Activated CD4-positive, alpha-beta T cell treated with anti-CD3 and anti-CD28 coated beads for 1 hour (primary cell): ENCODE results near the gene RPIA.
A peak's percentile ranks its signal among the peaks of the same experiment; 100 is the strongest.
"Not testable (repeated sequence)": the region's sequence is repeated elsewhere in the genome, so short reads cannot be mapped to it uniquely, and the experiment has no call there.

Experiments used
- DNase-seq: peaks from one replicate; pipeline ENCODE4 v3.0.0-alpha.2; 2020

RPIA gene

GRCh38 chr2:88691339-88692183 lies at the start of gene RPIA:
RPIA (plus strand) TSS chr2:88691673; CDS start chr2:88691699, 26 bp downstream.
- peak; percentile 98 for DNase-seq

DNA sequence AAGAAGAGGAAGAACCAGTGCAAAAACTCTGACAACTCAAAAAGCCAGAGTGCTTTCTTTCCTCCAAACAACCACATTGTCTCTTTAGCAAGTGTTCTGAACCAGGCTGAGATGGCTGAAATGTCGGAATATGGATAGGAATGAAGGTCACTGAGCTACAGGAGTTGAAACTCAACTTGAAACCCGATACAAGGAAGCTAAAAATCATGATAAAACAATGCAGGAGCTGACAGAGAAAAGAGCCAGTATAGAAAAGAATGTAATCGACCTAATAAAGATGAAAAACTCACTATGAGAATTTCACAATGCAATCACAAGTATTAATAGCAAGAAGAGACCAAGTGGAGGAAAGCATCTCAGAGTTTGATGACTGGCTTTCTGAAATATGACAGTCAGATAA lies 49.2 kb upstream of the RPIA start:
- no peak for DNase-seq

DNA sequence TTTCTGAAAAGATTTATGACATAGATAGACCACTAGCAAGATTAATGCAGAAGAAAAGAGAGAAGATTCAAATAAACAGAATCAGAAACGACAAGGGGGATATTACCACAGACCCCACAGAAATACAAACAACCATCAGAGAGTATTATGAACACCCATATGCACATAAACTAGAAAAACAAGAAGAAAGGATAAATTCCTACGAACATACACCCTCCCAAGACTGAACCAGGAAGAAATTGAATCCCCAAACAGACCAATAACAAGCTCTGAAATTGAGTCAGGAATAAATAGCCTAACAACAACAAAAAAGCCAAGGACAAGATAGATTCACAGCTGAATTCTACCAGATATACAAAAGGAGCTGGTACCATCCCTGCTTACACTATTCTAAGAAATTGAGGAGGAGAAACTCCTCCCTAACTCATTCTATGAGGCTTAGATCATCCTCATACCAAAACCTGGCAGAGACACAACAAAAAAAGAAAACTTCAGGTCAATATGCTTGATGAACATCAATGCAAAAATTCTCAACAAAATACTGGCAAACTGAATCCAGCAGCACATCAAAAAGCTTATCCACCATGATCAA lies 46.1 kb upstream of the RPIA start:
- not testable (repeated sequence) for DNase-seq

GRCh38 chr2:88651646-88652045 lies 39.8 kb upstream of the RPIA start:
- DNase-seq, result no peak

DNA sequence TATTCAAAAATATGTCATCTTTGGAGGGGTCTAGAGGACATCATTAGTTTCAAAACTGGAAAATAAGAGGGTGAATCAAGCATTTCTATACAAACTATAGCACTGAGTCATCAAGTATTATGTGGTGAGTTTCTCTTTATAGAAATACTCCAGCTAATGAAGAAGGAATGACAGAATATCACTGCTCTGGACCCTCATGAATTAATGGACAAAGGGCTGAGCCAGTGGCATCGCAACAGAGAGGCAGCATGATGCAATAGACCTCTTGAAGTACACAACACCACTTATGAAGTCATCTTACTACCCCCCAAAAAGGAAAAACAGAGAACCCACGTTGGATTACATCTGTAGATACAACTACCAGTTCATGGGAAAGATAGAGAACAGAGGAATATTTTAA lies 36.8 kb upstream of the RPIA start:
- no peak for DNase-seq

DNA sequence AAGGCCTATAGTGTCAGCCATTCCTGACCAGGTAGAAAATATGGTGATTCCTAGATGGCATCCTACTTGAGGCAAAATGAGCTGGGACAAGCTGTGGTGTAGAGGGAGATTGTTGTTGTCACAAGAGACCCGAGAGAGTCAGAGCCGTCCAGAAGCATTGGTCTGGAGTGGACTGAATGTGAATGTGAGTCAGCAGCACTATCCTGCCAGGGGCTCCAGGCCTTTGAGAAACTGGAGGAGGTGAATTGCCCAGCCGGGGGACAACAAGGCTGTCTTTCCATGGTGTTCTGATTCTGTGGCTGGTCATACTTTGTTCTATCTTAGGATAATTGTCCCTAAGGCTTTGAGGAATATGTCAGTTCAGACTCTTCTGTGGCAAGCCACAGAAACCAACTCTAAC lies 34.8 kb upstream of the RPIA start:
- DNase-seq, result no peak

DNA sequence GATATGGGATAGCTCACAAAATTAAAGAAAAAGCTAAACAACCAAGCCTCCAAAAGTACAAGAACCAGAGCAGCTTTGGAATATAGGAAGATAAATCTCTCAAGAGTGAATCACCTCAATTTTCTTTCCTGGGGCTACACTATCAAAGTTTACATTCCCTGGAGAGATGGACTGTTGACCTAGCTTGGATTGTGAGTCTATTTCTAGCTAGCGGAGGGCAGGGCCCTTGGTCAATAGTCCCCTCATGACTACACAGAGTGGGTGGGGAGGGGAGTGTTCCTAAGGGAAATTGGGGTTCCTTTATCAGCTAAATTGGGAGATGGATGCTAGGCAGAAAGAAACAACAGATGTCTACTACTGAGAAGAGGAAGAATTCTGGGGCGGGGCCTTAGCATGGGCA lies 34.3 kb upstream of the RPIA start:
- no peak for DNase-seq

DNA sequence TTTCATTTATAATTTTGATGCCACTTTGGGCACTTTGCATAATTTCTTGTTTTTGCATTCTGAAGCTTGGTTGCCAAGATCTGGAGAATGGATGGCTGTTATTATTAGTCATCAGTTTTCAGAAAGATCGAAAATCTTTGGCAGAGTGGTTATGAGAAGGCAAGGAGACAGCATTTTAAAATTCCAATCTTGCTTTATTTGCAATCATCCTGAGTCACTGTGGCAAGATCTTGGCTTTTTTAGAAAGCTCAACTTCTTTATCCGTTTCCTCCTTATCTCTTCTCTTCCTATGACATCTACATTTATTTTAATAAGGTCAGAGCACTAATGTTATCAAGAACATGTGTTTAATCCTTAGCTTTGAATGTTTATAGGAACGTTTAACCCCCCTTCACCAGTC lies 33.1 kb upstream of the RPIA start:
- DNase-seq, result no peak

DNA sequence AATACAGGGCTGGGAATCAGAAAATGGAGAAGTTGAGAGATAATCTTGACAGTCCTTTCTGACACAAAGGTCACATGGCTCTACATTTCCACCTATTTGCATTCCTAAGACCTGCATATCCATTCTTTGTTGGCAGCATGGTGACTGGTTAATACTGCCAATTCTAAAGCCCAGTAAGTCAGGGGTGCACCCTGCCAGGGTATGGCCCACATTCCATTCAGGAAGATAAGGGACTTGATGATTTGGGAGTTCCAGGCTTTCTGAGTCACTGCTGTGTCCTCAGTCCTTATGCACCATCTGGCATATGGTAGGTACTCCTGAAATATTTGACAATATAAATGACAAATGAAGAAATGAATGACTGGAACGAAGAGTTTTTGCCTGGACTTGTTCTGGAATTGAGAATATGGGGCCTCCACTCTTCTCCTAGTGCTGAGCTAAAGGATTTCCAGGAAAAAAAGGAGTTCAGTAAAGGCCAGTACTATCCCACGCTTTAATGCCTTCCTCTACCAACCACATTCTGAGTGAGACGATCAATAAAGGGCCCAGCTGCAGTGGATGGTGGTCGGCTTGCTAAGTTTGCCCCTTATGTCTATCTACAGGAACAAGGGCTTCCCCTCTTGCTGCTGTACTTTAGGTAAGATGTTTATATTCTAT lies 32.5 kb upstream of the RPIA start:
- DNase-seq, result no peak

DNA sequence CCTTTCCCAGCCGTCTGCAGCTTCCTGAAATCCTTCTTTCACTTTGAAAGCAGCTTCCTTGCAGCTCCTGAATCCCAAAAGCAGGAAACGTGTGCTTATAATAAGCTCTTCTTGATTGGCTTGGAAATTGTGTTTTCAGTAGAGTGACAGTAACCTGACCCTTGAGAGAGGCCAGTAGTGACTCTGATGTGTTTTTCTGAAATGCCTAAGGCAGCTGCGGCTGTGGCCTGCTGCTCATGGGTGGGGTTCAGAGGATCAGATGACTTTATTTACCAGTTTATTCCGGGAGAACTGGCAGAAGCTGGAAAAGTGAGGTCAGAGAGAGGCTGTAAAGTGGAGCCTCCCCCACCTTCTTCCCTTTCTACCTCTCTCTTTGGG lies 31.9 kb upstream of the RPIA start:
- DNase-seq, result no peak

DNA sequence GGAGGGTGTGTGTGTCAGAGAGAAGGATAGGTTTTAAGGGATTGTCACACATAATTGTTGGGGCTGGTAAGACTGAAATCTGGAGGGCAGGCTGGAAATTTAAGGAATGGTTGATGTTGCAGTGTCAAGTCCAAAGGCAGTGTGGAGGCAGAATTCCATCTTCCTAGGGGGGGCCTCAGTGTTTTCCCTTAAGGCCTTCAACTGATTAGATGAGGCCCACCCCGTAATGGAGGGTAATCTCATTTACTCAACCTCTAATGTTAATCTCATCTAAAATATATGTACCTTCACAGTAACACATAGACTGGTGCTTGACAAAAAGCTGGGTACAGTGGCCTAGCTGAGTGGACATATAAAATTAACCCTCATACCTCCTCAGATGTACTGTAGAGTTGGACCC lies 30.9 kb upstream of the RPIA start:
- DNase-seq, result no peak

- no peak for DNase-seq
These were observed 24.9 kb upstream of the RPIA start for GRCh38 chr2:88666576-88666975.

- DNase-seq, result no peak
These were observed 24.3 kb upstream of the RPIA start for GRCh38 chr2:88667219-88667618.

GRCh38 chr2:88668862-88669261 lies 22.6 kb upstream of the RPIA start:
- no peak for DNase-seq

DNA sequence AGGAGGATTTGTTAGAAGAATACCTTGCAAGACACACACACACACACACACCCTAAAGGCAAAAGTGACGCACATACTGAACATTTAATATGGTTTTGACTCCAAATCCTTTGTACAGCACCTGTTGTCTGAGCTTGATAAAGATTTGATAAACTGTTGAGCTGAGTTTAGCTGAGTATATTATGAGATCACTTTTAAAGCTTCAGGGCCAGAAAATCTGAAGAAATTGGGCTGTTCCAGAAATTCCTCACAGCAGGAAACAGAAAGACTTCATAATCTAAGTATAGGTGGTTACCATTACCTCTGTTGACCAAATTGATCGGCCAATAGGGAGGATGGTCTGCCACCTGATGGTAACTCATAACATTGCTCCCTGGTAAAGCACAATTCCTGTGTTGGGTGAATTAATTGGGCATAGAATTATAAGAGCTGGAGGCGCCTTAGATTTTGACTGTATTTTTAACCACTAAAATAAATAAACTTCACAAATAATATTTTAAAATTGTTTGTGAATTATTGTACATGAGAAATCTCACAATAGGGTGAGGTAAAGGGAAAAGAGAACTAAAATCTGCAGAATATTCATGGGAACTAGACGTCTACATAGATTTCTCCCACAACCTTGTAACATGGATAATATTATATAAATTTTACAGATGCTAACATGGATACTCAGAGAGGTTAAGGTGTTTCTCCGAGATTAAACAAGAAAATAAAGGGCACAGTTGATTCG lies 21.8 kb upstream of the RPIA start:
- DNase-seq, result no peak

- DNase-seq, result no peak
These were observed 19.6 kb upstream of the RPIA start for GRCh38 chr2:88671786-88672427.

GRCh38 chr2:88673363-88673762 lies 18.1 kb upstream of the RPIA start:
- no peak for DNase-seq

DNA sequence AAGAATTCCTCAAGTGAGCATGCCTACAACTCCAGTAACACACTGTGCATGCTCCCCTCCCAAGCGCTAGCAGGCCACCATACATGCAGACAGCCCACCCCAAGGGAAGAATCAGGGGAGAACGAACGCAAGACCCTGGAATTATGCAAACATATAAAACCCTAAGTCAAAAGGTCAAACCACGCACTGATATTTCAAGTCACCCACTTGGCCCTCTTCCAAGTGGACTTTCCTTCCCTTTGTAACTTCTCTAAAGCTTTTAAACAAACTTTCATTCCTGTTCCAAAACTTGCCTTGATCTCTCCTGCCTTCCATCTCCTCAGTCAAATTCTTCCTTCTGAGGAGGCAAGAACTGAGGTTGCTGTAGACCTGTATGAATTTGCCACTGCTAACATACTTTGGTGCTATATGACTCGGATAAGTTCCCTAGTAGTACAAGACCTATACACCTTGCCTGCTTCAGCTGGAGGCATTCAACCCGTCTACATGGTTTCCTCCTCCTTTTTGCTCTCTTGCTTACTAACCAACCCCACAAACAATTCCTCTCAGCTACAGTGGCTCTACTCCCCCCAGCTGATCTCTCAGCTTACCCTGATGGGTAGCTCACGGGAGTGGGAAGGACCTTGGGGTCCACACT lies 11.1 kb upstream of the RPIA start:
- no peak for DNase-seq

DNA sequence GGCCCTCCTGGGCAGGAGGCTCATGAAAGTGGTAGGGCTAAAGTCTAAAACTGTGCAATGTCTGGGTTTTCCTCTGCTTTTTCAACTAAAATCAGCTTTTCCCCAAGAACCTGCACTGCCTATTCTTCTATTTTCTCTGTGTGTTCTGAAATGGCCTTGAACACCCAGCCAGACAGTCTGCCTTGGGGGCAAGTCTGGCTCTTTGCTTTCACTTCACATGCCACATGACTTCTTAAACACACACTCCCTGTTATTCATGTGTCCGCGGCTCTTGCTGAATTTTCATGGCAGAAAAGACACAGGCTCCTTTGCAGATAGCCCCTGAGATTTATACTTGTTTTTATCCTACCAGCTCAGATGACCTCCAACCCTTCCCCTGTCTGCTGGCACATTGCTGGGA lies 10.6 kb upstream of the RPIA start:
- DNase-seq, result no peak

DNA sequence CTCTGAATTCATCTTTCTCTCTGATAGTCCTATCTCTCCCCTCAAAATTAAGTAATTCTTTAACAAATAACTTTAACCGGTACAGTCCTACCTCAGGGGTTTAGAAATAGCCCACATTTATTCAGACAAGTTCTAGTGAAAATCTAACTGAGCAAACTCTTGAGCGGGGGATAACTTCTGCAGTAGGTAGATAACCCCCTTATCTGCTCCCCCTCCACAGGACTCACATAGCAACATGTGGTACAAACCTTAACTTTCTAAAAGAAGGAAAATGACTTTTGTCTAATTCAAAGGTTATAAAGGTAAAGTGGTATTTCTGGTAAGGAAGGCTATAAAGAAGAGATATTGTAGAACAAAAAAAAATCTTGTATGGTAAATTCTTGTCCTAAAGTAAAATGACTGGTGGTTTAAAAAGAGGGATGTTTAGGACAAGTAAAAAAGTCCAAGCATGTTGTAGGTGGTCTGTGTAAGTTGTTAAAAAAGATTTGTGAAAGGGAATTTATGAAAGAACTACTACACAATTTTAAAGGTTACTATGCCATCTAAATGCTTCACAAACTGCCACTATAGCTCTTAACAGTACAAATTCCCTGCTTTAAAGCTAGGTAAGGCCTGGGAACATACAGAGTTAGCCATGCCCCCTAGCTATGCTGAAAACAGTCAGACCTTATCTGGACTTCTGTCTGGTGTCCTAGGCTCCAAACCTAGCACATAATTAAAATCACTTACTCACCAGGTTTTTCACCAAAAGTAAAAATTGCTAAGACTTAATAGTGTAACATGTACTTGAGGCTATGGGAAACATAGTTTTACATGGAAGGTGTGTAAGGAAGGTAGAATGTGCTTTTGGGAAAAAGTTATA lies 8.1 kb upstream of the RPIA start:
- no peak for DNase-seq

DNA sequence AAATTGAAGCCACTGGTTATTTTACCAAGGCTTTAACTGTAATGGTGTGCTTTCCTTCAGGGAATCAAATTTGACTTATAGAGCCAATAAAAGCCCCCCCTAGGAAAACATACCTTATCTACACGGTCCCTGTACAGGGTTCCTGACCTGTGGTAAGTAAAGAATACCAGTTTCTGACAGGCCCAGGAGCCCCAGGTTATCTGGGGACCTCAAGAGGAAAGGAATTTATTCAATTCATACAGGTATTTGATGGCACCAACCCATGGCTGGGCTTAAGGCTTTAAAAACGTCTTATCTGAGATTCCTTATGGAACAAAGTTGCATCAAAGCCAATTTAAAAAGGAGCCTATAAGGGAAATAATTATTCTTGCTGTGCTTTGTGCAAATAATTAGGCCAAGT lies 7.0 kb upstream of the RPIA start:
- DNase-seq, result no peak

DNA sequence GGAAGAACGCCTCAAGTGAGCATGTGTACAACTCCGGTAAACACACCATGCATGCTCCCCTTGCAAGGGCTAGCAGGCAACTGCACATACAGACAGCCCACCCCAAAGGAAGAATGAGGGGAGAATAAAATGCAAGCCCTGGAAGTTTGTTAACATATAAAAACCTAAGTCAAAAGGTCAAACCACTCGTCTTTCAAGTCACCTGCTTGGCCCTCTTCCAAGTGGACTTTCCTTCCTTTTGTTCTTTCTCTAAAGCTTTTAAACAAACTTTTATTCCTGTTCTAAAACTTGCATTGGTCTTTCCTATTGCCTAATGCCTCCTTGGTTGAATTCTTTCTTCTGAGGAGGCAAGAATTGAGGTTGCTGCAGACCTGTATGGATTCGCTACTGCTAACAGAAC lies 5.2 kb upstream of the RPIA start:
- DNase-seq, result no peak
